ENCODE measurements around the gene ROBO1.

The ROBO1 gene

GRCh38 chr3:78814893-78815562 lies 952.8 kb downstream of the ROBO1 start:
- POLR2A ChIA-PET: no interaction called here

GRCh38 chr3:78812166-78812565 lies 955.6 kb downstream of the ROBO1 start:
- no peak for DNase-seq (ENCODE audit: extremely low spot score)
- CTCF ChIA-PET: no interaction called here
- POLR2A ChIA-PET: no interaction called here
- no peak for TF ChIP-seq CTBP1 (IDR thresholded peaks at IDR 0.05; ENCODE audit: borderline replicate concordance)
- no peak for TF ChIP-seq SUZ12 (IDR thresholded peaks at IDR 0.05)
- TF ChIP-seq FOXK2 (IDR thresholded peaks at IDR 0.05): no peak
- TF ChIP-seq NFRKB (IDR thresholded peaks at IDR 0.05): no peak
- TF ChIP-seq TARDBP (IDR thresholded peaks at IDR 0.05): no peak
- TF ChIP-seq HDGF (IDR thresholded peaks at IDR 0.05; ENCODE audit: borderline replicate concordance): no peak
- no peak for TF ChIP-seq SP1 (IDR thresholded peaks at IDR 0.05)
- no peak for TF ChIP-seq FOXM1 (IDR thresholded peaks at IDR 0.05; ENCODE audit: borderline replicate concordance)
- no peak for TF ChIP-seq PKNOX1 (IDR thresholded peaks at IDR 0.05)
- no peak for TF ChIP-seq ZNF384 (IDR thresholded peaks at IDR 0.05)
- no peak for TF ChIP-seq L3MBTL2 (conservative IDR thresholded peaks at IDR 0.05)
- no peak for TF ChIP-seq FOXA1 (IDR thresholded peaks at IDR 0.05)
- TF ChIP-seq LEF1 (IDR thresholded peaks at IDR 0.05; ENCODE audit: borderline replicate concordance): no peak
- TF ChIP-seq ARNT (IDR thresholded peaks at IDR 0.05): no peak

More at GRCh38 chr3:78814893-78815562, 952.8 kb downstream of the ROBO1 start:
- CTCF ChIA-PET: no interaction called here
- DNase-seq (ENCODE audit: extremely low spot score): no peak
- TF ChIP-seq SUZ12 (IDR thresholded peaks at IDR 0.05): no peak
- no peak for TF ChIP-seq BHLHE40 (IDR thresholded peaks at IDR 0.05; ENCODE audit: borderline replicate concordance)
- TF ChIP-seq CTBP1 (IDR thresholded peaks at IDR 0.05; ENCODE audit: borderline replicate concordance): no peak
- no peak for TF ChIP-seq ELF4 (IDR thresholded peaks at IDR 0.05)
- no peak for TF ChIP-seq L3MBTL2 (conservative IDR thresholded peaks at IDR 0.05)
- TF ChIP-seq TARDBP (IDR thresholded peaks at IDR 0.05): no peak
- no peak for TF ChIP-seq HDGF (IDR thresholded peaks at IDR 0.05; ENCODE audit: borderline replicate concordance)

GRCh38 chr3:78809966-78810365 lies 957.8 kb downstream of the ROBO1 start:
- POLR2A ChIA-PET: no interaction called here
- CTCF ChIA-PET: no interaction called here
- no peak for DNase-seq (ENCODE audit: extremely low spot score)
- TF ChIP-seq CTBP1 (IDR thresholded peaks at IDR 0.05; ENCODE audit: borderline replicate concordance): no peak
- no peak for TF ChIP-seq BHLHE40 (IDR thresholded peaks at IDR 0.05; ENCODE audit: borderline replicate concordance)
- TF ChIP-seq SUZ12 (IDR thresholded peaks at IDR 0.05): no peak
- no peak for TF ChIP-seq FOXK2 (IDR thresholded peaks at IDR 0.05)
- no peak for TF ChIP-seq SP1 (IDR thresholded peaks at IDR 0.05)
- TF ChIP-seq L3MBTL2 (conservative IDR thresholded peaks at IDR 0.05): no peak
- TF ChIP-seq HDGF (IDR thresholded peaks at IDR 0.05; ENCODE audit: borderline replicate concordance): no peak
- no peak for TF ChIP-seq FOXA1 (IDR thresholded peaks at IDR 0.05)
- no peak for TF ChIP-seq TARDBP (IDR thresholded peaks at IDR 0.05)
- no peak for TF ChIP-seq PKNOX1 (IDR thresholded peaks at IDR 0.05)

- no peak for DNase-seq (ENCODE audit: extremely low spot score)
- POLR2A ChIA-PET: no interaction called here
- CTCF ChIA-PET: interaction anchor here (0.6 kb wide), 1 partner anchor 35 kb away, joined by 4 read pairs; no protein-coding TSS in a partner anchor
- TF ChIP-seq HDGF (IDR thresholded peaks at IDR 0.05; ENCODE audit: borderline replicate concordance): no peak
- no peak for TF ChIP-seq PKNOX1 (IDR thresholded peaks at IDR 0.05)
- no peak for TF ChIP-seq ARNT (IDR thresholded peaks at IDR 0.05)
- TF ChIP-seq SP1 (IDR thresholded peaks at IDR 0.05): no peak
- TF ChIP-seq FOXM1 (IDR thresholded peaks at IDR 0.05; ENCODE audit: borderline replicate concordance): no peak
- no peak for TF ChIP-seq LEF1 (IDR thresholded peaks at IDR 0.05; ENCODE audit: borderline replicate concordance)
- no peak for TF ChIP-seq CTBP1 (IDR thresholded peaks at IDR 0.05; ENCODE audit: borderline replicate concordance)
- no peak for TF ChIP-seq FOXA1 (IDR thresholded peaks at IDR 0.05)
- no peak for TF ChIP-seq TARDBP (IDR thresholded peaks at IDR 0.05)
These were observed 963.4 kb downstream of the ROBO1 start for GRCh38 chr3:78804251-78805037.

GRCh38 chr3:78802562-78802930 lies 965.3 kb downstream of the ROBO1 start:
- ChIA-PET POLR2A (no interaction called here), CTCF (no interaction called here)
- no peak for DNase-seq (ENCODE audit: extremely low spot score)
- TF ChIP-seq FOXM1 (IDR thresholded peaks at IDR 0.05; ENCODE audit: borderline replicate concordance) (no peak), L3MBTL2 (conservative IDR thresholded peaks at IDR 0.05) (no peak), SP1 (IDR thresholded peaks at IDR 0.05) (no peak), FOXA1 (IDR thresholded peaks at IDR 0.05) (no peak), SUZ12 (IDR thresholded peaks at IDR 0.05) (no peak), ZNF384 (IDR thresholded peaks at IDR 0.05) (no peak), LEF1 (IDR thresholded peaks at IDR 0.05; ENCODE audit: borderline replicate concordance) (no peak), FOXK2 (IDR thresholded peaks at IDR 0.05) (no peak), PKNOX1 (IDR thresholded peaks at IDR 0.05) (no peak), ARNT (IDR thresholded peaks at IDR 0.05) (no peak), NFRKB (IDR thresholded peaks at IDR 0.05) (no peak), ELF4 (IDR thresholded peaks at IDR 0.05) (no peak), TARDBP (IDR thresholded peaks at IDR 0.05) (no peak), BHLHE40 (IDR thresholded peaks at IDR 0.05; ENCODE audit: borderline replicate concordance) (no peak), CTBP1 (IDR thresholded peaks at IDR 0.05; ENCODE audit: borderline replicate concordance) (no peak), HDGF (IDR thresholded peaks at IDR 0.05; ENCODE audit: borderline replicate concordance) (no peak)
